Astrocyte (in vitro differentiated cells and primary cell): Measurements from ENCODE around the gene RPA3. TPM values are rescaled to one million over a fixed set of nuclear protein-coding genes. Genes with fewer than 3 reads are reported as not detected.

Experiments
- DNase-seq: peaks from one replicate; pipeline ENCODE4 v3.0.0-alpha.2; 2010; ENCODE audit warnings: low read depth
- FAIRE-seq: peaks from 2 replicates; lab custom pipeline; 2011; peaks lifted over from hg19 to GRCh38; lab: Jason Lieb, UNC
- H2AFZ ChIP-seq: 2 replicates; pipeline ENCODE4 v1.6.0; 2012; ENCODE audit warnings: low read depth, low read length, inconsistent platforms
- H3K27ac ChIP-seq: 2 replicates; pipeline ENCODE4 v1.5.1; 2011; ENCODE audit warnings: low read depth, low read length, inconsistent platforms
- H3K27me3 ChIP-seq: 2 replicates; pipeline ENCODE4 v1.6.0; 2011; ENCODE audit warnings: low read length, inconsistent platforms; ENCODE audit not compliant: insufficient read depth
- H3K36me3 ChIP-seq: 2 replicates; pipeline ENCODE4 v1.5.1; 2011; ENCODE audit warnings: low read length, inconsistent platforms; ENCODE audit not compliant: insufficient read depth
- H3K4me1 ChIP-seq: 2 replicates; pipeline ENCODE4 v1.5.1; 2011; ENCODE audit warnings: low read length, inconsistent platforms; ENCODE audit not compliant: insufficient read depth
- H3K4me2 ChIP-seq: 2 replicates; pipeline ENCODE4 v1.6.0; 2012; ENCODE audit warnings: low read length, inconsistent platforms
- H3K4me3 ChIP-seq: 2 replicates; pipeline ENCODE4 v1.5.1; 2011; ENCODE audit warnings: low read depth, mild to moderate bottlenecking, low read length, inconsistent platforms; ENCODE audit not compliant: insufficient read depth
- H3K79me2 ChIP-seq: 2 replicates; pipeline ENCODE4 v1.6.0; 2012; ENCODE audit warnings: mild to moderate bottlenecking, low read length, inconsistent platforms; ENCODE audit not compliant: insufficient read depth
- H3K9ac ChIP-seq: 2 replicates; pipeline ENCODE4 v1.6.0; 2012; ENCODE audit warnings: mild to moderate bottlenecking, low read length, inconsistent platforms
- H3K9me3 ChIP-seq: 2 replicates; pipeline ENCODE4 v1.5.1; 2012; ENCODE audit warnings: low read depth, mild to moderate bottlenecking, low read length, inconsistent platforms; ENCODE audit not compliant: insufficient read depth
- H4K20me1 ChIP-seq: 2 replicates; pipeline ENCODE4 v1.6.0; 2012; ENCODE audit warnings: low read length, inconsistent platforms; ENCODE audit not compliant: insufficient read depth
- H3K27ac Mint-ChIP-seq: one replicate; pipeline ENCODE4 v1.8.0; 2021; ENCODE audit warnings: mild to moderate bottlenecking, mixed read lengths; ENCODE audit not compliant: unreplicated experiment
- H3K27me3 Mint-ChIP-seq: one replicate; pipeline ENCODE4 v1.8.0; 2021; ENCODE audit warnings: low read depth, mixed read lengths; ENCODE audit not compliant: unreplicated experiment
- H3K36me3 Mint-ChIP-seq: one replicate; pipeline ENCODE4 v1.8.0; 2021; ENCODE audit warnings: low read depth, mixed read lengths; ENCODE audit not compliant: unreplicated experiment
- H3K4me1 Mint-ChIP-seq: one replicate; pipeline ENCODE4 v1.8.0; 2021; ENCODE audit warnings: low read depth, mixed read lengths; ENCODE audit not compliant: unreplicated experiment
- H3K4me3 Mint-ChIP-seq: one replicate; pipeline ENCODE4 v1.8.0; 2021; ENCODE audit warnings: mild to moderate bottlenecking, moderate library complexity, mixed read lengths; ENCODE audit not compliant: unreplicated experiment
- H3K9me3 Mint-ChIP-seq: one replicate; pipeline ENCODE4 v1.8.0; 2021; ENCODE audit warnings: mild to moderate bottlenecking, mixed read lengths; ENCODE audit not compliant: unreplicated experiment
- EZH2 ChIP-seq: IDR thresholded peaks from 2 replicates; pipeline ENCODE4 v1.6.1; 2012; ENCODE audit warnings: mild to moderate bottlenecking, low read length, inconsistent platforms; ENCODE audit not compliant: insufficient read depth
- total RNA-seq: library from RNA; stranded (reverse); gene quantifications from 2 replicates; pipeline ENCODE4 v1.2.1, GENCODE V29; 2021
- TF ChIP-seq, protein P1 (sequence below): IDR thresholded peaks from 2 replicates; pipeline ENCODE4 v1.5.1; 2011; ENCODE audit warnings: low read depth, mild to moderate bottlenecking, inconsistent platforms, low read length, moderate library complexity; ENCODE audit not compliant: insufficient read depth

Gene RPA3
- total RNA-seq, 1 donor from 2014 or later: 17.7 TPM

DNA sequence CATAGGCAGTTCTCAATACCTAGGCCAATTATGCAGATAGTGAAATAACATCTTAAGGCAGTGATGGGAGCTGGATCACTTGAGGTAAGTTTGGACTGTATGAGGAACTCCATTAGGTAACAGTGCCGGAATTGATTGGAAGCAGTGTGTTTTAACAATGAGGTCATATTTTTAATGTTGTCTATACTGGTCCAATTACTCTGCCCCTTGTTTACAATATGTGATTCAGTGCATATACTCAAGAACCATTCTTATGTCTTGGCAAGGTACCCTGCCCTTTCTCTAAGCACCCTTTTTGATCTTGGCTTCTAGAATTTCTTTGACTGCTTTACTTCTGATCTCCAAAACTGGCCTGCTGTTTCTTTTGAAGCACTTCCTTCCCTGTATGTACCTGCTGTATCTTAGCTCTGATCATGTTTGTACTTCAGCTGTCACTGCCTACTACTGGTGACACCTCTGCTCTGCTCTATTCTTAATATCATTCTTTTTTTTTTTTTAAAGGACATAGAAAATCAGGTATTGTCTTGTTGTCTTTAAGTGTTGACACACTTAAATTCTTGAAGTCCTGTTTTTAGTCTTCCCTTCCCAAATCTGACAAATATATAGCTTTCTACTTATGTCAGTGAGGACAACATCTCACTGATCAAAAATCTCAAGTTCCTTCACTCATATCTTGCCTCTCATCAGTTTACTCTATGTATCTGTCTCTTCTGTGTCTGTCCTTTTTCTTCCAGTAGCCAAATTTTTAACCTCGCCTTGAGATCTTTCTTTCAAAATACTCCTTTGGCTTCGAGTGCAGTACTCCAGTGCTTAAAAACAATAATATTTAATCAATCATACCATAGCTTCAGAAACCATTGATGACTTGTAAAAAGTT is 46.4 kb upstream of the RPA3 start:
- no peaks in the 10 kb centered on the region for H3K27me3 Mint-ChIP-seq
- no peaks in the 10 kb centered on the region for H4K20me1 ChIP-seq
- H3K4me1 Mint-ChIP-seq: peaks cover 5% of the 10 kb centered on the region
- TF ChIP-seq EZH2: no peak
- TF ChIP-seq, protein P1, sequence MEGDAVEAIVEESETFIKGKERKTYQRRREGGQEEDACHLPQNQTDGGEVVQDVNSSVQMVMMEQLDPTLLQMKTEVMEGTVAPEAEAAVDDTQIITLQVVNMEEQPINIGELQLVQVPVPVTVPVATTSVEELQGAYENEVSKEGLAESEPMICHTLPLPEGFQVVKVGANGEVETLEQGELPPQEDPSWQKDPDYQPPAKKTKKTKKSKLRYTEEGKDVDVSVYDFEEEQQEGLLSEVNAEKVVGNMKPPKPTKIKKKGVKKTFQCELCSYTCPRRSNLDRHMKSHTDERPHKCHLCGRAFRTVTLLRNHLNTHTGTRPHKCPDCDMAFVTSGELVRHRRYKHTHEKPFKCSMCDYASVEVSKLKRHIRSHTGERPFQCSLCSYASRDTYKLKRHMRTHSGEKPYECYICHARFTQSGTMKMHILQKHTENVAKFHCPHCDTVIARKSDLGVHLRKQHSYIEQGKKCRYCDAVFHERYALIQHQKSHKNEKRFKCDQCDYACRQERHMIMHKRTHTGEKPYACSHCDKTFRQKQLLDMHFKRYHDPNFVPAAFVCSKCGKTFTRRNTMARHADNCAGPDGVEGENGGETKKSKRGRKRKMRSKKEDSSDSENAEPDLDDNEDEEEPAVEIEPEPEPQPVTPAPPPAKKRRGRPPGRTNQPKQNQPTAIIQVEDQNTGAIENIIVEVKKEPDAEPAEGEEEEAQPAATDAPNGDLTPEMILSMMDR: no peak
- H3K4me2 ChIP-seq: no peak overlapping the region
- no peaks in the 10 kb centered on the region for H3K9me3 ChIP-seq
- no peak overlapping the region for H2AFZ ChIP-seq
- H3K36me3 ChIP-seq: no peaks in the 10 kb centered on the region
- H3K9ac ChIP-seq: no peak overlapping the region
- no peaks in the 10 kb centered on the region for H3K79me2 ChIP-seq
- no peak overlapping the region for H3K4me3 ChIP-seq
- FAIRE-seq (no peak), DNase-seq (no peak)
- H3K9me3 Mint-ChIP-seq: no peaks in the 10 kb centered on the region
- no peaks in the 10 kb centered on the region for H3K36me3 Mint-ChIP-seq
- no peak overlapping the region for H3K27ac ChIP-seq
- no peaks in the 10 kb centered on the region for H3K27me3 ChIP-seq
- no peak overlapping the region for H3K27ac Mint-ChIP-seq
- H3K4me3 Mint-ChIP-seq: no peak overlapping the region
- H3K4me1 ChIP-seq: peaks cover 4% of the 10 kb centered on the region

- no peaks in the 10 kb centered on the region for H3K27me3 ChIP-seq
- no peaks in the 10 kb centered on the region for H3K9me3 Mint-ChIP-seq
- H3K4me1 Mint-ChIP-seq: peaks cover 5% of the 10 kb centered on the region
- H3K4me3 ChIP-seq: peak overlapping the region; percentile 49
- FAIRE-seq: no peak
- peaks cover 4% of the 10 kb centered on the region for H3K4me1 ChIP-seq
- H3K27ac Mint-ChIP-seq: no peak overlapping the region
- no peak for TF ChIP-seq EZH2
- TF ChIP-seq, protein P1: no peak
- peak overlapping the region; percentile 22 for H2AFZ ChIP-seq
- peak overlapping the region; percentile 75 for H3K4me2 ChIP-seq
- no peaks in the 10 kb centered on the region for H3K36me3 ChIP-seq
- no peak overlapping the region for H3K4me3 Mint-ChIP-seq
- H3K27me3 Mint-ChIP-seq: no peaks in the 10 kb centered on the region
- H3K79me2 ChIP-seq: no peaks in the 10 kb centered on the region
- no peak overlapping the region for H3K27ac ChIP-seq
- H4K20me1 ChIP-seq: no peaks in the 10 kb centered on the region
- H3K36me3 Mint-ChIP-seq: no peaks in the 10 kb centered on the region
- peak; percentile 15 for DNase-seq
- no peaks in the 10 kb centered on the region for H3K9me3 ChIP-seq
- H3K9ac ChIP-seq: peak overlapping the region; percentile 54
These were observed 43.8 kb upstream of the RPA3 start for GRCh38 chr7:7761974-7762779.
